Thoracic aorta (tissue), 2 donors: ENCODE results near the gene RSU1. TPM values are rescaled to one million over a fixed set of nuclear protein-coding genes. Genes with fewer than 3 reads are reported as not detected.

Experiments
- ATAC-seq: fragments of 150-250 bp; one replicate; pipeline ENCODE4 v1.8.0; 2017; ENCODE audit warnings: low read depth; ENCODE audit not compliant: insufficient number of reproducible peaks, low FRiP score
- DNase-seq: peaks from one replicate; pipeline ENCODE4 v3.0.0-alpha.2; 2020; ENCODE audit warnings: low spot score
- H3K27ac ChIP-seq, 2 donors: fragments of 200-600 bp; sonication (generic); 1 replicate in 1 of 2; 2 replicates in 1 of 2; pipeline ENCODE4 v1.5.1; 2016; ENCODE audit warnings: mild to moderate bottlenecking in 2 of 2, moderate library complexity in 2 of 2
- H3K27me3 ChIP-seq: fragments of 200-600 bp; sonication (generic); replicated peaks from 2 replicates; pipeline ENCODE4 v1.6.0; 2016; ENCODE audit warnings: mild to moderate bottlenecking; ENCODE audit not compliant: insufficient read depth
- H3K36me3 ChIP-seq: fragments of 200-600 bp; sonication (generic); one replicate; pipeline ENCODE4 v1.5.1; 2016
- H3K4me1 ChIP-seq, 2 donors: fragments of 200-600 bp; sonication (generic); 1 replicate in 1 of 2; 2 replicates in 1 of 2; pipeline versions ENCODE4 v1.5.1 to v1.6.0; 2016; ENCODE audit warnings: low read depth in 2 of 2, mild to moderate bottlenecking in 1 of 2; ENCODE audit not compliant: control insufficient read depth in 1 of 2
- H3K4me3 ChIP-seq: fragments of 200-600 bp; sonication (generic); 2 replicates; pipeline ENCODE4 v1.5.1; 2016; ENCODE audit warnings: mild to moderate bottlenecking
- H3K9me3 ChIP-seq: fragments of 200-600 bp; sonication (generic); 2 replicates; pipeline ENCODE4 v1.5.1; 2016
- total RNA-seq, 2 donors: library from RNA; depleted of rRNA; stranded (reverse); fragments of >200 nt; gene quantifications; one replicate each; pipeline versions ENCODE4 v1.1.0 to v1.2.3, GENCODE V29; 2016
- TF ChIP-seq, protein P1 (sequence below): fragments of 200-600 bp; sonication (generic); IDR thresholded peaks from one replicate; pipeline ENCODE4 v1.5.1; 2019; ENCODE audit warnings: antibody characterized with exemption

Gene RSU1
- total RNA-seq, 2 donors from 2014 or later: 88.0 to 122 TPM

GRCh38 chr10:16586358-16587138, 230.7 kb downstream of the RSU1 start:
- DNase-seq: no peak

GRCh38 chr10:16585103-16585502, 232.1 kb downstream of the RSU1 start:
- Histone ChIP-seq H3K4me3 (no peak overlapping the region), H3K27me3 (no peaks in the 10 kb centered on the region), H3K4me1 (peaks cover 0 to 17% of the 10 kb centered on the region in 2 donors), H3K36me3 (no peaks in the 10 kb centered on the region), H3K9me3 (no peaks in the 10 kb centered on the region), H3K27ac (no peak overlapping the region)
- TF ChIP-seq, protein P1, sequence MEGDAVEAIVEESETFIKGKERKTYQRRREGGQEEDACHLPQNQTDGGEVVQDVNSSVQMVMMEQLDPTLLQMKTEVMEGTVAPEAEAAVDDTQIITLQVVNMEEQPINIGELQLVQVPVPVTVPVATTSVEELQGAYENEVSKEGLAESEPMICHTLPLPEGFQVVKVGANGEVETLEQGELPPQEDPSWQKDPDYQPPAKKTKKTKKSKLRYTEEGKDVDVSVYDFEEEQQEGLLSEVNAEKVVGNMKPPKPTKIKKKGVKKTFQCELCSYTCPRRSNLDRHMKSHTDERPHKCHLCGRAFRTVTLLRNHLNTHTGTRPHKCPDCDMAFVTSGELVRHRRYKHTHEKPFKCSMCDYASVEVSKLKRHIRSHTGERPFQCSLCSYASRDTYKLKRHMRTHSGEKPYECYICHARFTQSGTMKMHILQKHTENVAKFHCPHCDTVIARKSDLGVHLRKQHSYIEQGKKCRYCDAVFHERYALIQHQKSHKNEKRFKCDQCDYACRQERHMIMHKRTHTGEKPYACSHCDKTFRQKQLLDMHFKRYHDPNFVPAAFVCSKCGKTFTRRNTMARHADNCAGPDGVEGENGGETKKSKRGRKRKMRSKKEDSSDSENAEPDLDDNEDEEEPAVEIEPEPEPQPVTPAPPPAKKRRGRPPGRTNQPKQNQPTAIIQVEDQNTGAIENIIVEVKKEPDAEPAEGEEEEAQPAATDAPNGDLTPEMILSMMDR: no peak
- no peak for ATAC-seq
- DNase-seq: no peak

More at GRCh38 chr10:16586358-16587138, 230.7 kb downstream of the RSU1 start:
- TF ChIP-seq, protein P1: no peak
- H3K27me3 ChIP-seq: no peaks in the 10 kb centered on the region
- H3K27ac ChIP-seq: no peak overlapping the region
- no peaks in the 10 kb centered on the region for H3K36me3 ChIP-seq
- no peak overlapping the region for H3K4me3 ChIP-seq
- H3K9me3 ChIP-seq: no peaks in the 10 kb centered on the region
- H3K4me1 ChIP-seq: peaks cover 0 to 17% of the 10 kb centered on the region in 2 donors
- ATAC-seq: no peak

DNA sequence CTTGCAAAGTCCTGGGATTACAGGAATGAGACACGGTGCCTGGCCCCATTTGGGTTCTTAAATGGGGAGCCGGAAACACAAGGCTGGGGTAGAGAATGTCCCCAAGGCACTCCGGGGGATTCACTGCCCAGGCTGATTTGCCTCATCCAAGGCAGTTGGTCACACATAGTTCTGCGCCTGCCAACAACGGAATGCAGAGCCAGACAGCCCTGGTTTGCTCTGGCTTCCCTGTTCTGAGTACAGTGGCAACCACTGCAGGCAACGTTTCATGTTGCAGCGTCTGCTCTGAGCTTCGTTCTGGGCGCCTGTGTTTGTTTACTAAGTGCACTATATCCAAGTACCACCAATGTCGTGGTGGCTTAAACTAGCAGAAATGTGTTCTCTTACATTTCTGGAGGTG, 233.8 kb downstream of the RSU1 start:
- TF ChIP-seq, protein P1: no peak
- DNase-seq (no peak), ATAC-seq (no peak)
- Histone ChIP-seq H3K4me3 (no peak overlapping the region), H3K27ac (no peak overlapping the region), H3K4me1 (peaks cover 0 to 17% of the 10 kb centered on the region in 2 donors), H3K27me3 (no peaks in the 10 kb centered on the region), H3K36me3 (no peaks in the 10 kb centered on the region), H3K9me3 (no peaks in the 10 kb centered on the region)

- no peak for DNase-seq
- TF ChIP-seq, protein P1: no peak
- H3K27ac ChIP-seq: no peak overlapping the region
- no peak for ATAC-seq
- no peak overlapping the region for H3K4me3 ChIP-seq
- no peaks in the 10 kb centered on the region for H3K27me3 ChIP-seq
- peaks cover 0 to 19% of the 10 kb centered on the region in 2 donors for H3K4me1 ChIP-seq
- no peaks in the 10 kb centered on the region for H3K36me3 ChIP-seq
- no peaks in the 10 kb centered on the region for H3K9me3 ChIP-seq
Measured at GRCh38 chr10:16581202-16581601, 236.0 kb downstream of the RSU1 start.

DNA sequence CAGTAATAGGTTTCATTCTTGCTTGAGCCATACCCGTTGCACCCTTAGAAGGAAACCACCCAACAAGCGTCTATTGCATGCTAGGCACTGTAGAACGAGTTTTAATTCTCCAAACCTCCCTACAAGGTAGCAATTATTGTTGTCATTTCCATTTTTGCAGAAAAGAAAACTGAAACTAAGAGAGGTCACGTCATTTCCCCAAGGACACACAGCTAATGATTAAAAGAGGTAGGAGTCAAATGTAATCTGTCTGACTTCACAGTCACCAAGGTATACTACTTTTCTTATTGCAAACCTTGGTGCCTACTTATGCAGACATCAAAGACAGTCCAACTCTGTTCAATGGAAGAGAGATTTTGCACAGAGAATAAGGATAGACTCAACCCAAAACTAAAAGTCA, 246.5 kb downstream of the RSU1 start:
- DNase-seq: no peak
- Histone ChIP-seq H3K4me1 (no peaks in the 10 kb centered on the region), H3K36me3 (no peaks in the 10 kb centered on the region), H3K9me3 (no peaks in the 10 kb centered on the region), H3K4me3 (no peak overlapping the region), H3K27me3 (no peaks in the 10 kb centered on the region), H3K27ac (no peak overlapping the region)
- TF ChIP-seq, protein P1: no peak
- no peak for ATAC-seq
